HUES6 (cell line): ENCODE data around the gene RPS24.

Experiments
- H3K27ac ChIP-seq: 2 replicates; pipeline ENCODE4 v1.7.0; 2013; ENCODE audit warnings: low read depth, mild to moderate bottlenecking, low read length, inconsistent platforms
- H3K27me3 ChIP-seq: 2 replicates; pipeline ENCODE4 v1.6.1; 2013; ENCODE audit warnings: low read length; ENCODE audit not compliant: control insufficient read depth, insufficient read depth
- H3K36me3 ChIP-seq: 2 replicates; pipeline ENCODE4 v1.6.1; 2013; ENCODE audit warnings: low read length; ENCODE audit not compliant: control insufficient read depth, insufficient read depth
- H3K4me1 ChIP-seq: 2 replicates; pipeline ENCODE4 v1.6.1; 2013; ENCODE audit warnings: low read length; ENCODE audit not compliant: control insufficient read depth, insufficient read depth
- H3K4me3 ChIP-seq: 2 replicates; pipeline ENCODE4 v1.5.1; 2013; ENCODE audit warnings: low read depth, low read length
- H3K9ac ChIP-seq: one replicate; pipeline ENCODE4 v1.6.1; 2013; ENCODE audit warnings: mild to moderate bottlenecking, low read length
- H3K9me3 ChIP-seq: 2 replicates; pipeline ENCODE4 v1.6.1; 2013; ENCODE audit warnings: low read depth, low read length; ENCODE audit not compliant: control insufficient read depth, insufficient read depth

The RPS24 gene

DNA sequence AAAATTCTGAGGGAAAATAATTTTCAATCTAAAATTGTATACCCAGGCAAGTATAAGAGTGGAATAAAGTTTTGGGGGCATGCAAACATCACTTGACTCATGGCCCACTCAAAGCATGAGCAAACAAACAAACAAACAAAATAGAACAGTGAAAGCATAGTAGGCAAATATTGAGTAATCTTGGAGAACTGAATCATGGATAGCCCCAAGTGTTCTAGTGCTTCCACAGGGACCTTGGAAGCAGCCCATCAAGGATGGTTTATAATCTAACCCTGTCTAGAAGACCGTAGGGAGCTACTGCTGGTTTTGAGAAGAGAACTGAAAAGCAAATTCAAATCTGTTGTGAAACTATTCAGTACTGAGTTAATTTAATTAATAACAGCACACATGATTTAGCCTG, 26.5 kb upstream of the RPS24 start:
- H3K9ac ChIP-seq = no peak overlapping the region
- H3K4me3 ChIP-seq = no peak overlapping the region
- no peak overlapping the region for H3K27ac ChIP-seq
- H3K9me3 ChIP-seq = no peaks in the 10 kb centered on the region
- no peaks in the 10 kb centered on the region for H3K27me3 ChIP-seq
- H3K4me1 ChIP-seq = no peaks in the 10 kb centered on the region
- peaks cover 97% of the 10 kb centered on the region for H3K36me3 ChIP-seq

DNA sequence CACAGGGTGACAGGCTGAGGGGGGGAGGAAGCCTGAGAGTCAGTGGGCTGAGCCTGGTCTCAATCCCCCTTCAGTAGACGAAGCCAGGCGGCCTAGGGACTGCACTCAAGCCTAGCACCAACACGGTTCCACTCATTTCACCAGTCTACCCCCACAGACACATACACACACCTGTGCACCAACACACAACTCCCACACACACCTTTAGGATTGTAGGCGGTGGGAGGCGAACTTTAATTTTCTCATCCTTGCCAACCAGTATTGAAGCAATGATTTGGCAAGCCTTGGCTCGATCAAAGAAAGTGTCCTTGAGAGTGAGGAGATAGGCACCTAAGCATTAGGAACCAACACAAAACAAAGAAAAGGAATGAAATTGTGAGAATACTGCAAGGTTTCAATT, 24.0 kb upstream of the RPS24 start:
- Histone ChIP-seq H3K27ac (no peak overlapping the region), H3K9me3 (no peaks in the 10 kb centered on the region), H3K27me3 (no peaks in the 10 kb centered on the region), H3K4me3 (no peak overlapping the region), H3K9ac (no peak overlapping the region), H3K4me1 (no peaks in the 10 kb centered on the region), H3K36me3 (peaks cover 97% of the 10 kb centered on the region)

DNA sequence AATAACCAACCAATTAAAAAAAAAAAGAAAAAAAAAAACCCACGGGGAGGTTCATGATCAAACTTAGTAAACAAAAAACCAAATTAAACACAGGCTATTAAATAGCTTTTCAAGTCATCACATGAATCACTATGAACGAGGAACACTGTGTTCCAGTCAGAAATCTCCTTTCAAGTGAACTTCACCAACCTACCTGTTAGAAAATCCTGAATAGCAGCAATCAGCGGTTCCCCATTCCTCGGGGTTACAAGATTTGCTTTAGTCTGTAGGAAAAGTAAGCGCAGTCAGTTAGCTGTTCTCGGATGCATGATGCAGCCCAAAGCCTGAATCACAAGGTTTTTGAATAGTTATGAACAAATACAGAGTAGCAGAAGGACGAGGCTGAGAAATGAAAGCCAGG, 23.4 kb upstream of the RPS24 start:
- no peaks in the 10 kb centered on the region for H3K27me3 ChIP-seq
- H3K4me3 ChIP-seq = no peak overlapping the region
- H3K9me3 ChIP-seq = no peaks in the 10 kb centered on the region
- no peak overlapping the region for H3K27ac ChIP-seq
- peaks cover 97% of the 10 kb centered on the region for H3K36me3 ChIP-seq
- no peak overlapping the region for H3K9ac ChIP-seq
- no peaks in the 10 kb centered on the region for H3K4me1 ChIP-seq

DNA sequence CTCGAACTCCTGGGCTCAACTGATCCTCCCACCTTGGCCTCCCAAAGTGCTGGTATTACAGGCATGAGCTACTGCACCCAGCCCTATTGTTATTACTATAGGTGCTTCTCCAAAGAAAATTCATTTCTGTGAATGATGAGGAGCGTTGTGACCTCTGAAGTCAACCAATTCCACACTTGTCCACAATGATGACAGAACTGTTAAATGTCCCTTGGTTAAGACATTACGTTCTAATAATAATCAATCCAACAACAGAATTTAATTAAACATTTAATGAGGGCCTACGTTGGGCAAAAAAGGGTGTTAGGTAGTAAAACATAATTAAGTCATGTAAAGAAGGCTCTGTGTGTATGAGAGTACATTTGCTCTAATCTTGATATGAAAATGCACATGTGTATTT, 22.6 kb upstream of the RPS24 start:
- Histone ChIP-seq H3K27ac (no peak overlapping the region), H3K4me1 (no peaks in the 10 kb centered on the region), H3K9me3 (no peaks in the 10 kb centered on the region), H3K4me3 (no peak overlapping the region), H3K9ac (no peak overlapping the region), H3K27me3 (no peaks in the 10 kb centered on the region), H3K36me3 (peaks cover 97% of the 10 kb centered on the region)

DNA sequence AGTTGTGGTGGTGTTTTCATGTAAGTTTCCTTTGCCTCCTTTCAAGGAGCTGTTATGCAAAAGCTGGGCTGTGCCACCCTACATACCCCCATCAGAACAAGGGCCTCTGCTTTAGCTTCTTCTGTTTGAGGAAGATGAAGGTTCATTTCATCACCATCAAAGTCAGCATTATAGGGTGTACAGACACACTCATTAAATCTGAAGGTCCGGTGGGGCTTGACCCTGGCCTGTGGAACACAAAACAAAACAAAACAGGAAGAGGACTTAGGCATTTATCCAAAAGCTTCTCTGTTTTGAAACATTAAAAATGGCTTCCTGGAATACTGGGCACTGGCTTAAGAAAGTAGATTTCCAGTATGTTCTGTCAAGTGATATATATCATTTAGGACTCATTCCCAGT, 20.1 kb upstream of the RPS24 start:
- Histone ChIP-seq H3K9me3 (no peaks in the 10 kb centered on the region), H3K9ac (no peak overlapping the region), H3K4me3 (no peak overlapping the region), H3K4me1 (no peaks in the 10 kb centered on the region), H3K36me3 (peaks cover 96% of the 10 kb centered on the region), H3K27ac (no peak overlapping the region), H3K27me3 (no peaks in the 10 kb centered on the region)

DNA sequence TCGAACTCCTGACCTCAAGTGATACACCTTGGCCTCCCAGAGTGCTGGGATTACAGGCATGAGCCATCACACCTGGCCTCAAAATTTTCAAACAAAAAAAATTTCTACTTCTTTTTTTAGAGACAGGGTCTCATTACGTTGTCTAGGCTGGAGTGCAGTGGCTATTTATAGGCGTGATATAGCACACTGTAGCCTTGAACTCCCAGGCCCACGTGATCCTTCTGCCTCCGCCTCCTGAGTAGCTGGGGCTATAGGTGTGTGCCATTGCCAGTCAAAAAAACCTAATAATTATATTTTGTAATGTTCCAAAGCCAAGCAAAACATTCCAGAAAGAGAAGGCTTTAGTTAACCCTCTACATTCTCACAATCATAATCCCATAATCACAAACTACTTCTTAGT, 18.1 kb upstream of the RPS24 start:
- H3K4me1 ChIP-seq = no peaks in the 10 kb centered on the region
- H3K27ac ChIP-seq = no peak overlapping the region
- no peaks in the 10 kb centered on the region for H3K27me3 ChIP-seq
- H3K4me3 ChIP-seq = no peak overlapping the region
- H3K9ac ChIP-seq = no peak overlapping the region
- H3K36me3 ChIP-seq = peaks cover 98% of the 10 kb centered on the region
- H3K9me3 ChIP-seq = no peaks in the 10 kb centered on the region

DNA sequence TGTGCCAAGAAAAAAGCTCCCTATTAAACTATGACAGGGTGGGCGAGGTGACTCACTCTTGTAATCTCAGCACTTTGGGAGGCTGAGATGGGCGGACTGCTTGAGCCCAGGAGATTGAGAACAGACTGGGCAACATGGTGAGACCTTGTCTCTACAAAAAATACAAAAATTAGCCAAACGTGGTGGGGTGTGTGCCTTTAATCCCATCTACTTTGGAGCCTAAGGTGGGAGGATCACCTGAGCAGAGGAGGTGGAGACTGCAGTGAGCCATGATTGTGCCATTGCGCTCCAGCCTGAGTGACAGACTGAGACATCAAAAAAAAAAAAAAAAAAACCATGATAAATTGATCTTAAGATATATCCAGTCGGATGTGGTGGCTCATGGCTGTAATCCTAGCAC, 15.8 kb upstream of the RPS24 start:
- H3K36me3 ChIP-seq = peaks cover 99% of the 10 kb centered on the region
- H3K9ac ChIP-seq = no peak overlapping the region
- no peaks in the 10 kb centered on the region for H3K27me3 ChIP-seq
- no peaks in the 10 kb centered on the region for H3K4me1 ChIP-seq
- no peak overlapping the region for H3K27ac ChIP-seq
- H3K9me3 ChIP-seq = no peaks in the 10 kb centered on the region
- no peak overlapping the region for H3K4me3 ChIP-seq

DNA sequence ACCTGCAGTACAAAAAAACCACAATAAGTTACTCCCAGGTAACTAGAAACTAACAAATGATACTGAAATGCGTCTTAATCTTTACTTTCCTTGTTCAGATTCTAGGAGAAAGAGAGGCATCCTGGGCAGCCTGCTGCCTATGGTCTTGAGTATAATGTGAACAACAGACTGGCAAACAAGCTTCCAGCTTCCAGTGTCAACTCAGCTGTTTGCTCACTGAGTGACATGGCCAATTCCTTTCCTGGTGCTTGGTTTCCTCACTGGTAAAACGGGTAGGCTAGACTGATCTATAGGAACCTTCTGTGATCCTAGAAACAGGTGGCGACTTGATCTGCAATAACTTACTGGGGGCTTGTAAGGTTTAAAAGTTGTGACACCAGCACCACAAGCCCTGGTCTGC, 14.4 kb upstream of the RPS24 start:
- H3K9ac ChIP-seq = no peak overlapping the region
- H3K9me3 ChIP-seq = no peaks in the 10 kb centered on the region
- H3K27me3 ChIP-seq = no peaks in the 10 kb centered on the region
- no peak overlapping the region for H3K4me3 ChIP-seq
- no peaks in the 10 kb centered on the region for H3K4me1 ChIP-seq
- peaks cover 99% of the 10 kb centered on the region for H3K36me3 ChIP-seq
- no peak overlapping the region for H3K27ac ChIP-seq

DNA sequence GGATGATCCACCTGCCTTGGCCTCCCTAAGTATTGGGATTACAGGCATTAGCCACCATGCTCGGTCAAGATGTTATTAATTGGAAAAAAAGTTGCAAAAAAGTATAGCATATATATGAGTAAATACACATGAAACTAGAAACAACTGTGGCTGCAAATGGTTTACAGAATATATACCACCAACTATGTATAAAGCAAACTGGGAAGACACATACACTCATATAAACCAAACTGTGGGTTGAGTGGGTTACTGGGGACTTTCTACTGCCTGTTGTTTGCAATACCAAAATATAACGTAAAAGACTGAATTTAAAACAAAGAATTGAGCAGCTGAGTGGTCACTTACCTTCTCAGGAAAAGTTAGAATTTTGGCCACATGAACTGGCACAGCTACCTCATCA, 12.5 kb upstream of the RPS24 start:
- H3K9ac ChIP-seq = no peak overlapping the region
- H3K9me3 ChIP-seq = no peaks in the 10 kb centered on the region
- peaks cover 99% of the 10 kb centered on the region for H3K36me3 ChIP-seq
- no peaks in the 10 kb centered on the region for H3K4me1 ChIP-seq
- no peak overlapping the region for H3K4me3 ChIP-seq
- H3K27me3 ChIP-seq = no peaks in the 10 kb centered on the region
- H3K27ac ChIP-seq = no peak overlapping the region

DNA sequence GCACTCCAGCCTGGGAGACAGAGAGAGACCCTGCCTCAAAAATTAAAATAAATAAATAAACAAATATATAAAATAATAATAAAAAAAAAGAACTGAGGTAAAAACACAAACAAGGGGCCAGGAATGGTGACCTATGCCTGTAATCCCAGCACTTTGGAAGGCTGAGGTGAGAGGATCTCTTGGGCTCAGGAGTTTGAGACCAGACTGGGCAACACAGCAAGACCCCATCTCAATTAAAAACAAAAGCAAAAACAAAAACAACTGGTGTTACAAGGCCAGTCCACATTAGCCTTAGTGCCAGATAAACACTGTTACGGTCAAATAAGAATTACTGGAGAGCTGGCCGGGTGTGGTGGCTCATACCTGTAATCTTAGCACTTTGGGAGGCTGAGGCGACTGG, 9.9 kb upstream of the RPS24 start:
- H3K9ac ChIP-seq = no peak overlapping the region
- no peaks in the 10 kb centered on the region for H3K27me3 ChIP-seq
- no peak overlapping the region for H3K4me3 ChIP-seq
- no peaks in the 10 kb centered on the region for H3K9me3 ChIP-seq
- peaks cover 87% of the 10 kb centered on the region for H3K36me3 ChIP-seq
- H3K4me1 ChIP-seq = peaks cover 6% of the 10 kb centered on the region; the same call in 1 of the 2 replicates
- no peak overlapping the region for H3K27ac ChIP-seq

DNA sequence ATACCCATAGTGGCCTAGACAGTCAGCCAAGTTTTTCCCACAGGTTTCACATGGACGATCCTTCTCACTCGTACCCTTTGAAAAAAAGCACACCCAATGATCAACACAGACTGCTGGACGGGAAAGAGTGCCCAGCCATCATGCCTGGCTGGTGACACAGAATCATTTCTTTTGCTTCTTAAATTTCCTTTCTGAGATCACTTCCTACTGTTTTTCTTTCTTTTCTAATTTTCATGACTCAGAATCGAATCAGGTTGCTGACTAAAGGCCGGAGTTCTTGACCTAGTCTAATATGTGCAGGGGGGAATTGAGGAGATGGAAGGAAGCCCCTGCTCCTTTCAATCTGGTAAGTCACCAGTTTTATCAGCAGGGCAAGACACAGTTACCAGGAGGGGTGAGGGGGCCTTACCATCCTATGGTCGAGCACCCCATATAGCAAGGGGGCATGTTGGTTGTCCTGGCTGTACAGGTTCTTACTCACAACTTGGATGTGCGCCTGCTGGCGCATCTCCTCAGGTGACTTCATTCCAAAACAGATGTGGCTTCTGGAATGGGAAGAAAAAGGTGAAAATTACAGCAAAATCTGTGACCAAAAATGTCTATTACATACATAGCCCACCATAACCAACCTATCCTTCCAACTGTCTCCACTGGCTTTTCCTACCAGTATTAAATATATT, 7.8 kb upstream of the RPS24 start:
- no peaks in the 10 kb centered on the region for H3K27me3 ChIP-seq
- H3K36me3 ChIP-seq = peaks cover 67% of the 10 kb centered on the region
- H3K4me3 ChIP-seq = no peak overlapping the region
- H3K9me3 ChIP-seq = no peaks in the 10 kb centered on the region
- H3K27ac ChIP-seq = no peak overlapping the region
- no peak overlapping the region for H3K9ac ChIP-seq
- peaks cover 9% of the 10 kb centered on the region for H3K4me1 ChIP-seq
